HAP-1 (cell line): ENCODE measurements around the gene SREBF2.
"Not testable (repeated sequence)": the region's sequence is repeated elsewhere in the genome, so short reads cannot be mapped to it uniquely, and the experiment has no call there.

Experiments
- DNase-seq, 2 experiments: peaks; one replicate each; pipeline ENCODE4 v3.0.0-alpha.2; 2016 to 2020; ENCODE audit warnings: low spot score in 2 of 2
- H3K27me3 ChIP-seq: fragments of 250-450 bp; sonication (Bioruptor Pico); 2 replicates; pipeline ENCODE4 v1.5.1; 2020; ENCODE audit warnings: low read depth, mild to moderate bottlenecking, moderate library complexity
- H3K36me3 ChIP-seq: fragments of 250-450 bp; sonication (Bioruptor Pico); replicated peaks from 2 replicates; pipeline ENCODE4 v1.5.1; 2020; ENCODE audit warnings: mild to moderate bottlenecking
- H3K4me1 ChIP-seq: fragments of 250-450 bp; sonication (Bioruptor Pico); 2 replicates; pipeline ENCODE4 v1.5.1; 2020; ENCODE audit warnings: mild to moderate bottlenecking
- H3K4me3 ChIP-seq: fragments of 250-450 bp; sonication (Bioruptor Pico); 2 replicates; pipeline ENCODE4 v1.5.1; 2020; ENCODE audit warnings: mild to moderate bottlenecking, moderate library complexity
- H3K9me3 ChIP-seq: fragments of 250-450 bp; sonication (Bioruptor Pico); 2 replicates; pipeline ENCODE4 v1.5.1; 2020; ENCODE audit warnings: mild to moderate bottlenecking, moderate library complexity
- in situ Hi-C: fragments of 300-500 bp; cut with MboI; formaldehyde crosslinking; loops from 3 replicates; pipeline ENCODE4 v1.14.3; 2020; ENCODE audit warnings: low sequenced_read_pairs, inconsistent platforms, mixed read lengths

SREBF2 gene

DNA sequence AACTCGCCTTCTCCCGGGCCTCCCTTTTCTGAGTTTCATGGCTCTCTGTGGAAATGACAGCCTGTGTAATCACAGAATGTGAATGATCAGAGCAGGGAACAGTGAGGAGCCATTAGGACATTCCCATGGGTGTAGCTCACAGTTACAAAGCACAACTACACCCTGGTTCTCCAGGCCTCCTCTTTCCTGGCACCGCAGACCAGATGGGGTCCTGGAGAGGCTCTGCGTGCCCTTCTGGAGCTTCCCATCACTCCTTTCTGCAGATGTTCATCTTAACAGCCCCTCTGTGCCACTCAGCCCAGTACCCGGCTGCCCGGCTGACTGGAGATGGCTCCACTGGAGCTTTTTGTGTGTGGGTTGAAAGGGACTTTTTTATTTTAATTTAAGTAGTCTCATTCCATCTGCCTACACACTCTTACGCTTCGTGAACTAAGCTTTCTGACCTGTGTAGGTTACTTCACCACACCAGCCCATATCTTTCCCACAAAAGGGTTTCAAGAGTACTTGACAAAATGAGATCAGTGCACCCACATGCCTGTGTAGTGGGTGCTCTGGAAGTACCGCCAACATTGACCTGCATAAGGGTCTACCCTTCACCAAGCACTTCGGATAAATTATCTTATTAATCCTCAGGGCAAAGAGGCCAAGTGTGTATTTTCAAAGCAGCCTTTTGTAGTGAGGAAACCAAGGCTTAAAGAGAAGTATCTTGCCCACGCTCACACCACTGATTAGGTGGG lies 29.8 kb downstream of the SREBF2 start:
- no peak overlapping the region for H3K4me3 ChIP-seq
- peaks cover 26% of the 10 kb centered on the region for H3K36me3 ChIP-seq
- no peak for DNase-seq
- in situ Hi-C loops = no loop called here
- H3K9me3 ChIP-seq = no peaks in the 10 kb centered on the region
- no peaks in the 10 kb centered on the region for H3K27me3 ChIP-seq
- no peaks in the 10 kb centered on the region; the same call in 1 of the 2 replicates for H3K4me1 ChIP-seq

DNA sequence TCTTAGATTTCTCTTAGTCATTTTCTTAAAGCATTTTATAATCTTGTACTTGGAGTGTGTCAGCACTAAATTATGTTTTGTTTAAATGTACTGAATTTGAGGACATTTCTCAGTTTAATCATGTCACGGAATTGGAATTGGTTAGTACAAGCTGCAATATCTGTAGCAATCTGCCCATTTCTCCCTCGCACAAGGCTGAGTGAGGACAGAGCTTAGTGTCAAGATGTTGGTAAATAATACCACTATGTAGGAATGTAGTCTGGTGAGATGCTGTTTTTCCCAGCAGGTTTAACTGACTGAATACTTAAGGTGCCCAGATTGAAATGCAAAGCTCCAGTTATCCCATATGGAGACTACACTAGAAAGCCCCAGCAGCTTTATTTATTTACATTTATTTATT lies 30.6 kb downstream of the SREBF2 start:
- no peaks in the 10 kb centered on the region; the same call in 1 of the 2 replicates for H3K4me1 ChIP-seq

DNA sequence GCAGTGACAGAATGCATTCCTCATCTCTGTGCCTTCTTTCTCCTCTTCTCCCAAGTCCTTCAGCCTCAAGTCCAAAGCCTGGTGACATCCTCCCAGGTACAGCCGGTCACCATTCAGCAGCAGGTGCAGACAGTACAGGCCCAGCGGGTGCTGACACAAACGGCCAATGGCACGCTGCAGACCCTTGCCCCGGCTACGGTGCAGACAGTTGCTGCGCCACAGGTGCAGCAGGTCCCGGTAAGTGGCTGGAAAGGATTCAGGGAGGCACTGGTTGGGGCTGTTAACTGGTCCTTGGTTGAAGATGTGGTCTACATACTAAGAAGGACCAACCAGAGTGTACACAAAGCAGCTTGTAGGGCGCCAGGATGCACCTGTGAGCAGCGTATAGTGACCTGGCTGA lies 35.7 kb downstream of the SREBF2 start:
- Histone ChIP-seq H3K4me3 (no peak overlapping the region), H3K4me1 (no peaks in the 10 kb centered on the region; the same call in 1 of the 2 replicates), H3K9me3 (no peaks in the 10 kb centered on the region), H3K36me3 (peaks cover 70% of the 10 kb centered on the region), H3K27me3 (no peaks in the 10 kb centered on the region)
- no peak for DNase-seq
- in situ Hi-C loops = no loop called here

More for the DNA sequence above, 30.6 kb downstream of the SREBF2 start:
- no peaks in the 10 kb centered on the region for H3K27me3 ChIP-seq
- DNase-seq = no peak
- H3K4me3 ChIP-seq = no peak overlapping the region
- in situ Hi-C loops = no loop called here
- H3K9me3 ChIP-seq = no peaks in the 10 kb centered on the region
- H3K36me3 ChIP-seq = peaks cover 28% of the 10 kb centered on the region

DNA sequence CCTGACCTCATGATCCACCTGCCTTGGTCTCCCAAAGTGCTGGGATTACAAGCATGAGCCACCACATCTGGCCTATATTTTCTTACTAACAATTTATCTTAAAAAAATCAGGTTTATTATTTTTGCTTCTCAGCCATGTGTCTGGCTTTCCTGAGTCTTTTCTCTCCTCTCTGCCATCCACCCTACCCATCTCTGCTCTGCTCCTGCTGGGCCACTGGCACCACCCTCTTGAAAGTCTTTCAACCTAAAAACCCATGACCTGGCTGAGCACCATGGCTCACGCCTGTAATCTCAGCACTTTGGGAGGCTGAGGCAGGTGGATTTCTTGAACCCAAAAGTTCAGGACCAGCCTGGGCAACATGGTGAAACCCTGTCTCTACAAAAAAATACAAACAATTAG lies 37.2 kb downstream of the SREBF2 start:
- not testable (repeated sequence) for DNase-seq

DNA sequence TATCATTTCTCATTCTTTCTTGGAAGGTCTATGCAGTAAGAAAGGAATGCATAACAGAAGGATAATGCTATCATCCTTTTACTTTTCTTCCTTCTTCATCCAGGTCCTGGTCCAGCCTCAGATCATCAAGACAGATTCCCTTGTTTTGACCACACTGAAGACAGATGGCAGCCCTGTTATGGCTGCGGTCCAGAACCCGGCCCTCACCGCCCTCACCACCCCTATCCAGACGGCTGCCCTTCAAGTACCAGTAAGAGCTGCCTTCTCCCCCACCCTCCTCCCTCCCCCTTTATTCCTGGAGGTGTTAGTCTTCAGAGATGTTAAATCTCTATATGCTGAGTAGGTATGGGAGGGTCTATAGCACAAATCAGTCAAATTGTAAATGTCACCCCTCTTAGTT lies 37.9 kb downstream of the SREBF2 start:
- Histone ChIP-seq H3K4me1 (no peaks in the 10 kb centered on the region), H3K9me3 (no peaks in the 10 kb centered on the region), H3K27me3 (no peaks in the 10 kb centered on the region), H3K36me3 (peaks cover 92% of the 10 kb centered on the region), H3K4me3 (no peak overlapping the region)
- DNase-seq = no peak
- in situ Hi-C loops = no loop called here

More for the DNA sequence above, 37.2 kb downstream of the SREBF2 start:
- H3K9me3 ChIP-seq, in situ Hi-C loops, H3K27me3 ChIP-seq, H3K4me3 ChIP-seq, H3K4me1 ChIP-seq: not testable (repeated sequence)
- peaks cover 85% of the 10 kb centered on the region for H3K36me3 ChIP-seq

DNA sequence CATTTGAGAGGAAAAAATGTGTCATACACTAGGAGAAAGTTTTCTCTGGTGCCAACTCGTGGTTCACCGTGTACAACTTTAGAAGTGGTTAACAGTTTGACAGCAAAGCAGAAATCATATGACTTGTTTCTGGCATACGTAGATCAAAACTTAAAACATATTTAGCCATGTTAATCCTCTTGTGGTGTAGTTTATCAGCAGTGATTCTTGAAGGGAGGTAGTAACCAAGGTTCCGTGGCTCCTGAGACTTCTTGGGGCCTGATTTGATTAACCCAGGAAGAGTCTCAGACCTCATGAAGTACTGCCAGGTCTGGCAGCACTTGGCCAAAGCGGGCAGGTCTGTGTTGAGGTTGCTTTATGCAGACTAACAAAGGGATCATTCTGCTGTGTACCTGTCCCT lies 40.5 kb downstream of the SREBF2 start:
- Histone ChIP-seq H3K9me3 (no peaks in the 10 kb centered on the region), H3K27me3 (no peaks in the 10 kb centered on the region), H3K4me3 (no peak overlapping the region), H3K36me3 (peaks cover 92% of the 10 kb centered on the region), H3K4me1 (no peaks in the 10 kb centered on the region)
- DNase-seq = no peak
- in situ Hi-C loops = no loop called here

DNA sequence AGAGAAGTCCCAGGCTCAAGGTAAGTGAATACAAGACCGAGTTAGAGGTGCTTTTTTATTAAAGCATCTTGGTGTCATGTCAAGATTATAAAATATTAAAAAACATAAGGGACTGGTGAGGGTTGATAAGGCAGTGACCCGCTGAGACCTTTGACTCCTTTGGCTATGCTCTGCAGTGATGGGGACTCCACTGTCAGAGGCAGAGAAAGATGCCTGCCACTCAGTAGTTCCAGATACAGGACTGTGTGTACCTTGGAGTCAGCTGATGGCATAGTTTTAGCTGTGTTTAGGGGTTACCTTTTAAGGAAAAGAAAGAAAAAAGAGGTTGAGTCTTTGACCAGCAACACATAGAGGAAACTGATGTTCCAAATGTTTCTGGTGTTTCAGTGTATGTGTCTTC lies 41.2 kb downstream of the SREBF2 start:
- in situ Hi-C loops = no loop called here
- H3K4me3 ChIP-seq = no peak overlapping the region
- H3K4me1 ChIP-seq = no peaks in the 10 kb centered on the region
- no peak for DNase-seq
- H3K36me3 ChIP-seq = peaks cover 92% of the 10 kb centered on the region
- no peaks in the 10 kb centered on the region for H3K27me3 ChIP-seq
- no peaks in the 10 kb centered on the region for H3K9me3 ChIP-seq

DNA sequence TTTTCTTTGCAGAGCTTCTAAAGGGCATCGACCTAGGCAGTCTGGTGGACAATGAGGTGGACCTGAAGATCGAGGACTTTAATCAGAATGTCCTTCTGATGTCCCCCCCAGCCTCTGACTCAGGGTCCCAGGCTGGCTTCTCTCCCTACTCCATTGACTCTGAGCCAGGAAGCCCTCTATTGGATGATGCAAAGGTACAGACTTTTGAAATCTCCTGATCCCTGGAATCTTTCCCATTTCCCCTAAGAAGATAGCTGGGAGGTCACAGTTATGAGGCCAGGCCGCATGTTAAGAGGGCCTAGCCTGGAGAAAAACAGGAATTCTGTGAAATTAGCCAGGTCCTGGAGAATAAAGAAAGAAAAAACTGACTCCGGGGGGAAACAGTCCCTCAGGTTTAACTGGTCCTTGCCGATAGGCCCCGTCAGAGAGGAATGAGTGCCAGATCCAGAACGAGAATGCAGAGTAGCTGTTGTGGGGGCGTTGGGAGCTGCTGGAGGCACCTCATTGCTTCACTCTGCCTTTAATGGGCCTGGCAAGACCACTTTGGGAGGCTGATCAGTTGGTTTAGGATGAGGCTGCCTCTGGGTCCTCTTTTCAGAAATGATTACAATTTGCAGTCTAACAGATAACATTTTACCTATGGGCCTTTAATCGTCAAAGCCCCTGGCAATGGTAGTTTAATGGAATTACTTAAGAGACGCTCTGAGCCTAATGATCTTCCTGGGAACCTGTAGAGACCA lies 42.8 kb downstream of the SREBF2 start:
- DNase-seq = no peak
- no peak overlapping the region for H3K4me3 ChIP-seq
- H3K9me3 ChIP-seq = no peaks in the 10 kb centered on the region
- no peaks in the 10 kb centered on the region for H3K4me1 ChIP-seq
- H3K36me3 ChIP-seq = peaks cover 95% of the 10 kb centered on the region
- H3K27me3 ChIP-seq = no peaks in the 10 kb centered on the region
- in situ Hi-C loops = no loop called here

DNA sequence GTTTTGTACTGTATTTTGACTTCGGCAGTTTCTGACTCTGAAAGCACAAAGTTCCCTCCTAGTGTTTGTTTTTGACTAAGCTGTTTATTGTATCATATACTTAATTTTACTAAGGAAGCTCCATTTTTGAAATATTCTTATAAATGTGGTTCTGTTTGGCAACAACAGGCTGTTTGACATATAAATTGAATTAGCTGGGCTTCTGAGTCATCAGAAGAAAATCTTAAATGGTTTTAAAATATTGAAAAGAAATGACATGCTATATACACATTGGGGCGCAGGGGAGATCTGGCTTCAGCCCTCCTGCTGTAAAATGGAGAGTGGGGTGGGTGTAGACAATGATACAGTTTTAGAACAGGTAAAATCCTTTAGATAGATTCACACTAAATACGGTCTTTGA lies 43.4 kb downstream of the SREBF2 start:
- Histone ChIP-seq H3K9me3 (no peaks in the 10 kb centered on the region), H3K4me3 (no peak overlapping the region), H3K4me1 (no peaks in the 10 kb centered on the region), H3K27me3 (no peaks in the 10 kb centered on the region), H3K36me3 (peaks cover 95% of the 10 kb centered on the region)
- in situ Hi-C loops = no loop called here
- no peak for DNase-seq

DNA sequence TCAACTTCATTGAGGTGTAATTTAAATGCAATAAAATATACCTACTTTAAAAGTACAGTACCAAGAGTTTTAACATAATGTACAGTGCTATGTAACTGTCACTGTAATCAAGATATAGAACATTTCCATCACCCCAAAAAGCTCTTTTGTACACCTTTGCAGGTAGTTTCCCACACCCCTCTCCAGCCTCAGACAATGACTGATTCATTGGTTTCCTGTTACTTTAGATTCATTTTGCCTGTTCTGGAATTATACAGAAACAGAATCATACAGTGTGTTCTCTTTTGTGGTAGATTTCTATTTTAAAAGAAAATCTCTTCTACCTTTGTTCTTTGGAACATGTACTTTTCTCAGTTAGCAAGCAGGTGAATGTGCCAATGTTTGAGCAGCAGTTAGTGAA lies 43.8 kb downstream of the SREBF2 start:
- Histone ChIP-seq H3K36me3 (peaks cover 95% of the 10 kb centered on the region), H3K27me3 (no peaks in the 10 kb centered on the region), H3K4me1 (no peaks in the 10 kb centered on the region), H3K9me3 (no peaks in the 10 kb centered on the region), H3K4me3 (no peak overlapping the region)
- in situ Hi-C loops = no loop called here
- no peak for DNase-seq

DNA sequence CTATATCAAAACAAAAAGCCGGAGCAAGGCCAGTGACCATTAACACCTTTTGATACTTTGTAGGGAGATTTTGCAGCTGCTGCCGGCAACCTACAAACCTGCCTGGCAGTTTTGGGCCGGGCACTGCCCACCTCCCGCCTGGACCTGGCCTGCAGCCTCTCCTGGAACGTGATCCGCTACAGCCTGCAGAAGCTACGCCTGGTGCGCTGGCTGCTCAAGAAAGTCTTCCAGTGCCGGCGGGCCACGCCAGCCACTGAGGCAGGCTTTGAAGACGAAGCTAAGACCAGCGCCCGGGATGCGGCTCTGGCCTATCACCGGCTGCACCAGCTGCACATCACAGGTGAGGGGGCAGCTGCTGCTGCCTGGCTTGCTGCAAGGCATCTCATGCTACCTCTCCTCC lies 47.7 kb downstream of the SREBF2 start:
- Histone ChIP-seq H3K27me3 (no peaks in the 10 kb centered on the region), H3K4me1 (no peaks in the 10 kb centered on the region), H3K9me3 (no peaks in the 10 kb centered on the region), H3K4me3 (no peak overlapping the region), H3K36me3 (peaks cover 99% of the 10 kb centered on the region)
- no peak for DNase-seq
- in situ Hi-C loops = no loop called here

DNA sequence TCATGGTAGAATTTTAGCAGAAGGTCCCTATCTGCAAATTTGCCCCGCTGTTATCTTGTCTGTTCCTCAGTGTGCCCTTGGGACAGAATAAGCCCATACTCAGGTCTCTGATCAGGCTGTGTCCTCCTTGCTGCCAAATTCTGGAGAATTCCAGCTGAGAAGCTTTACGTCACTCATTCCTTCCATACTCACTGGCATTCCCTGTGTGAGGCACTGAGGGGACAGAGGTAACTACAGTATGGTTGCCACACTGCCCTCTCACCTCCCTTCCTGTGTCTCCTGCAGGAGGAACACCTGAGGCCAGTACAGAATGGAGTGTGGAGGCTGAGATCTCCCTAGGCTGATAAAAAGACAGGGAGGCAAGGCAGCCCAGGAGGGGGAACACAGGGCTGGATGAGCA lies 50.5 kb downstream of the SREBF2 start:
- Histone ChIP-seq H3K4me1 (no peaks in the 10 kb centered on the region), H3K36me3 (peaks cover 100% of the 10 kb centered on the region), H3K4me3 (no peak overlapping the region), H3K9me3 (no peaks in the 10 kb centered on the region), H3K27me3 (no peaks in the 10 kb centered on the region)
- in situ Hi-C loops = no loop called here
- DNase-seq = no peak

DNA sequence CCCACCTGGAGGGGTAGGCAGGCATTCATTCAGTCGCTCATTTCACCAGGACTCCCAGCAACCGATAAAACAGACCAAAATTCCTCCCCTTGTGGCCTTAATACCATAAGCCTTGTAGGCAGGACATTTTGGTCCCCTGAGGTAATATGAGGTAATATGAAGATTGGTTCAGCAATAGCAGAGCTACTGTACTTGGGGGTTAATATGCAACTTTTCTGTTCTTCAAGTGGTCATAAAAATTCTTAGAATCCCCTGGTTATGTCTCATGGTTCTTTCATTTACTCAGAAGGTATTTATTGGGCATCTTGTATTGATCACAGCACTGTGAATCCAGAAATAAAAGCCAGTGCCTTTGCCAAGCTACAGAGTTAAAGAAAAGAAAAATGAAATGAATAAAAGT lies 52.2 kb downstream of the SREBF2 start:
- Histone ChIP-seq H3K27me3 (no peaks in the 10 kb centered on the region), H3K36me3 (peaks cover 100% of the 10 kb centered on the region), H3K9me3 (no peaks in the 10 kb centered on the region), H3K4me3 (no peak overlapping the region), H3K4me1 (no peaks in the 10 kb centered on the region)
- in situ Hi-C loops = no loop called here
- no peak for DNase-seq

DNA sequence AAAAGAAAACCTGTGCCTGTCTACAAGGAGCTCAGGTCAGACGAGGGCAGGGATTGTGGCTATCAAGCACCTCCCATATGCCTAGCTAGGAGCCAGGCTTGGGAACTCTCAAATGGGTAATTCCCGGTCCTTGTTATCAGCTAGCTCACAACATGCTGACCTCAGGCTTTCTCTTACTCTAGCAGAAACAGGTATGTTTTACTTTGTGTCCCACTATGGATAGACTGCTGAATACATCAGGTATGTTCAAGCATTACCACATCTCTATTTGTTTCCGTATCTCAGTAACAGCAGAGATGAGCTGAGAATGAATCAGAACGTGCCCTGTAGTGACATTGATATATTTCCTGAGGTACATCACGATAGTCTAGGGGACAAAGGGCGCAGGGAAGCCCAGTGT lies 52.6 kb downstream of the SREBF2 start:
- in situ Hi-C loops = no loop called here
- Histone ChIP-seq H3K27me3 (no peaks in the 10 kb centered on the region), H3K4me1 (no peaks in the 10 kb centered on the region), H3K36me3 (peaks cover 99% of the 10 kb centered on the region), H3K9me3 (no peaks in the 10 kb centered on the region), H3K4me3 (no peak overlapping the region)
- DNase-seq = no peak
